Inflammatory macrophage treated with lipopolysaccharide for 4 hours (primary cell): Measurements from ENCODE around the gene ANXA11.

Experiments
- DNase-seq: peaks from one replicate; pipeline ENCODE4 v3.0.0-alpha.2; 2020

The ANXA11 gene

DNA sequence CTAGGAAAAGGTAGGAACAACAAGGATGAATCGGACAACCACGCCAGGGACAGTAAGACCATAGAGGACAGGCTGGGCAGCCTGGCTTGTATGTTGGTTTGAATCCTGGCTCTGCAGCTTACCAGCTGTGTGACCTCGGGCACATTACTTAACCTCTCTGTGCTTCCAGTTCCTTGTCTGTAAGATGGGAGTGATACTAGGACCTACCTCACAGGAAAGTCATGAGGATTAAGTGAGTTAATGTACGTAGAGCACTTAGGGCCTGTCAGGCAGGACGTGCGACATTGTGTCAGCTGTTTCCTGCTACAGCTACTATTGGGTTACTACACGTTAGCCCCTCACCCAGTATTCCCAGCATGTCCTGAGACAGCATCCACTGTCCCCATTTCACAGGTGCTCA, 40.7 kb downstream of the ANXA11 start:
- no peak for DNase-seq

DNA sequence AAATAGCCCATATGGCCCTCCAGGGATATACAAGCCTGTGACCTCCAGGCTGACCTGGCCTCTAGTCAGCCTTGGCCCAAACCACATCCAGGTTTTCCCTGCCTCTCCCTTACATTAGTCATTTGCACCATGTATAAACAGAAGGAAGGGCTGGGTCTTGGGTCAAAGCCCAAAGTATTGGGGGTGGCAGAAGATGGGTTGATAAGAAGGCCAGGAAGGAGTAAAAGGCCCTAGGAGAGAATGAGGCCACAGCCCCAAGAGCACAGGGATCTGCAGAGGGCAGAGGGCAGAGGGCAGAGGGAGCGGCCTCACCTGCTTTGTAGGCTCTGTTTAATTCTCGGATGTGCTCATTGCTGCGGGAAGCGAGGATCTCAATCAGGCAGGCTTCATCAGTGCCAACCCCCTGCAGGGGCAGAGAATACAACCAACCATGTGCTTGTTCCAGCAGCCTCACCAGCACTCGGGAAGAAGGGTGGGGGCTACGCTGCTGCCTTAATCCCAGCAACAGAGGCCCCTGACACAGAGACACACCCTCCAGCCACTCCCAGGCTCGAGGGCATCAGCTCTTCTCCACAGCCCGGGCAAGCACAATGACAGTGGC, 41.5 kb downstream of the ANXA11 start:
- DNase-seq, result no peak

DNA sequence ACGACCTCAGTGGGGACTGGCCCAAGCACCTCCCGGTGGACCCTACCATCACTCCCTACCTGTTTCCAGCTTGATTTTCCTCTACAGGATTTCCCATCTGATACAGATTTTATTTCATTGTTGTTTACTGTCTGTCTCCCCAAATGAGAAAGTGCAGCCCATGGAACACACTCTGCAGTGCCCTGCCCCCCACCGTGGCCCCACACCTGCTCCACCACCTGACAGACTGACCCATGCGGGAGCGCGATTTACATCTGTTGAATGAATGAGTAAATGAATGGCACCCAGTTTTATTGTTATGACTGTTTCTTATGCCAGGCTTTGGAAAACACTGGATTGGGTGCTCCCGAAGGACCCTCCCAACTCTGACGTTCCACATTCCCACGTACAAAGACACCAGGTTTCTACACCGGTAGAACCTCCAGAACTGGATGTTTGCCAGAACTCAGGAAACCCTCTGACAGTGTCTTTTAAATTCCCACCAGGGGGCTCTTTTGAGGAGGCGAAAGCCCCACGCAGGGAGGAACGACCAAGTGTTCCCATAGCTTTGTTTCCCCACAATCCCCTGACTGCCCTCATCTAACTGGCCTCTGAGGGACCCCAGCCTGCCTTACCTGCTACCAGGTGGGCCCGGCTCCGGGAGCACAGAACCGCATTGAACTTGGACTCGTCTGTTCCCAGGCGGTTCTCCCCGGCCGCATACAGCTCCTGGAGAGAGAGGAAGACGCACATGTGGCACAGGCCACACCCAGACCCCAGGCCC, 43.8 kb downstream of the ANXA11 start:
- peak; percentile 21 for DNase-seq

DNA sequence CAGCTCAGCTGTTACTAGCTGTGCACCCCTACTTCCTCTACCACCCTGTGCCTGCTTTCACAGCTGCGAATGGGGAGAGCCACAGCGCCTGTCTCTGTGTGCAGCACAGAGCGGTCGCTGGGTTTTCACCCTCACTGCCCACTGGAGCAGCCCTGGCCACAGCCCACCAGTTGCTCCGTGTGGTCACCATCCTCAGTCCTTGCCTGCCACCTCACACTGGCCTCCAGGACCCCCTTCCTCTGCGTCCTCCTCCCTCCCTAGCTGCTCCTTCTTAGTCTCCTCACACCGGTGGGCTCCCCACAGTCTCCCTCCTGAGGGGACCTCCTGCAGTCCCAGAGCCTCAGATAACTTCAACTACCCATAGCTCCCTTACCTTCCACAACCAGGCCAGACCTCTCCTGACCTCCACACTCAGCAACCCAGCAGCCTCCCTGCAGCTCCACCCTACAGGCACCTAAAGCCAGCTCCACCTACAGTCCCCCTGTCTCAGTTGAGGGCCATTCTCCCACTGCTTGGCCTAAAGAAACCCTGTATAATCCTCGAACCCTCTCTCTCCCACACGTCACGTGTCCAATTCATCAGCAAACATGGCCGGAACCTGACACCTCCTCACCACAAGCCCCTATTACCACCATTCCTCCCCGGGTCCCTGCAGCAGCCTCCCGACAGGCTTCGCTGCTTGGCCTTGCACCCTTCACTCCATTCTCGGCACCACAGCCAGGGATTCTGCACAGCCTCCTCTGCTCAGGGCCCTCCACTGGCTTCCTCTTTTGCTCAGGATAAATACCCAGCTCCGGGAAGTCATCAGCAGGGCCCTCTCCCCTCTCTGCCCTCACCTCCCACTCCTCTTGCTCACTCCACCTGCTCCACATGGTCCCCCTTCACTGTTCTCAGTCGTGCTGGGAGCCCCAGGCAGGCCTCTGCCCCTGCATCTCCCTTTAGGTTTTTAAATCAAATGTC, 44.7 kb downstream of the ANXA11 start:
- DNase-seq, result no peak

DNA sequence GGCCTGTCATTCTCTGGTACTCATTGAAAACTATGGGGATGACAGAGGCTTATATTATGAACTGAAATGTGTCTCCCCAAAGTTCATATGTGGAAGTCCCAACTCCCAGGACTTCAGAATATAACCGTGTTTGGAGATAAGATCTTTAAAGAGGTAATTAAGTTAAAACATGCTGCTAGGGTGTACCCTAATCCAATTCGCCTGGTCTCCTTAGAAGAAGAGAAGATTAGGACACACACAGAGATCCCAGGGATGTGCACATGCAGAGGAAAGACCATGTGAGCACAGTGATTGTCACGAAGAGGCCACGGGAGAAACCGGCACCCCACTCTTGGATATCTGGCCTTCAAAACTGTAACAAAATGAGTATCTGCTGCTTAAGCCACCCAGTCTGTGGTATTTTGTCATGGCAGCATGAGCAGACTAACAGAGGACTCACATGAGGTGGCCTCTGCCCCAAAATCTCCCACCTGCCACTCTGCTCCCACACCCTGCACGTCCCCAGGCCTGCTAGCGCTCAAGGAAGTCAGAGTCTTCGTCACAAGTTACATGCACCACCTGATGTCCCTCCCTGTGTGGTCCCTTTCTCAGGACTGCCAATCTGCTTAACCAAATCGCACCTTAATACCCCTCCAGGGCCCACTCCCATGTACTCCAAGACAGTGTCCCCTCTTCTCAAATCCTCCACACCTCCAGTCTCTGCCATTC, 46.0 kb downstream of the ANXA11 start:
- DNase-seq, result no peak

DNA sequence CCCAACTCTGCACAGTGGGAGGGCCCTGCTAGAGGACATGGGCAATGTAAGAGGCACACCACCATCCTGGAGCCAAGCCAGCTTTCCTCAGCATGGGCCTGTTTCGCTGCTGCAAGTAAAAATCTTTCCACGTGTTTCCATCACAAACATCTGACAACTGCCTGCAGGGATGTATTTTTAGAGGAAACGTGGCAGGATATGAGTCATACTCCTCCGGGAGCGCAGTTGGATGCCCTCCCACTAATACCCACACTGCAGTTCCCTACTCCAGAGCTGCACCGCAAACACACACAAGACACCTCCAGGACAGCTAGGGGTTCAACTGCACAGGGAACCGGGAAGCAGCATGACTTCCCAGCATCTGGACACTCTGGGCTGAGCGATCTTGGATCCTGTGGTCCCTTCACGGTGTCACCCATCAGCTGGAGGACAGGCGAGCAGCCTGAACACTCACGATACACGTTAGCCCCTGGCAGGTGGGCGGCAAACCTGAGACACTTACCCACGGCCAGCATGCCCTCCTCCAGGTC, 46.7 kb downstream of the ANXA11 start:
- peak; percentile 77 for DNase-seq

DNA sequence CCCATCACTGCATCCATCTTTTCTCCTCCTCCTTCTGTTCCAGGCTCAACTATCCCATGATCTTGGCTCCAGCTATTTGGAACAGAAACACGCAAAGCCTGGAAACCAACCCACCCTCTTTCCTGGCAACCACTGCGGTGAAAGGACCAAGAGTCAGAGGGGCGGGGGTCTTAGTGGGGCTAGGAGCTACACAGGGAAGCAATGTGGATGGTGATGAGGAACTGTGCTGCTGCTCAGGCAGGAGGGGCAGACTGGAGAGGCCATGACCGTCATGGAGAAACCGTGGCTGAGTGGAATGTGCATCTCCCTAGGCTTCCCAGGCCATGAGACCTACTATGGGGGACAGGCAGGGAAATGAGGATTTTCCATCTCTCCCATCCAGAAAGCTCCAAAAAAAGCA, 47.2 kb downstream of the ANXA11 start:
- no peak for DNase-seq

DNA sequence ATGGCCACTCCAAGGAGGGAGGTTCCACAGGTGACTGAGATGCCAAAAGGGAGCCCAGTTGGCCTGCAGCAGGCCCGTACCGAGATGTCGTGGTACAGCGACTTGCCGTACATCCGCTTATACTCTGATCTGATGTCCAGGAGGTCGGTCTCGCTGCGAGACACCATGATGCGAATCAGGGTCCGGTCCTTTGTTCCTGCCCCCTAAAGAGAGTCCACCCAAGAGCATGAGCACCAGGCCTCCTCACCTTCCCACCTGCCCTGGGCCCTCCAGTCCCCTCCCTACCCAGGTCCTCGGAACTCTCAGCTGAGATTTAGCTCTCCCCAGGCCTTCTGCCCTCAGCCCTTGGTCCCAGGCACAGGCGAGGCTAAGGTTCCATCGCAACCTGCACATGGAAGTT, 47.8 kb downstream of the ANXA11 start:
- DNase-seq, result no peak

DNA sequence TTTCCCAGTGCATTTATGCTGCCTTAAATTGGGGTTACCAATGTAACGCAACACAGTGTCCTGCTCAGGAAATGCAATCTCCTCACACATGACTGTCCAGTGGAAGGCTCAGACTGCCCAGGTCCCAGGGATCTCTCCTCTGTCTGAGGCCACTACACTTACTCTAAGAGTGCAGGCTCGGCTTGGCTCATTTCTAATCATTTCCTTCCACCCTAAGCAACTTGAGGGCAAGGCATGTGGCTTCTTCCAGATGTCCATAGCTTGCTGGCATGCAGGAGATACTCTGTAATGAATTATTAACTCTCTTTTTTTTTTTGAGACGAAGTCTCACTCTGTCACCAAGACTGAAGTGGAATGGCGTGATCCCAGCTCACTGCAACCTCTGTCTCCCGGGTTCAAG, 49.1 kb downstream of the ANXA11 start:
- DNase-seq, result no peak

DNA sequence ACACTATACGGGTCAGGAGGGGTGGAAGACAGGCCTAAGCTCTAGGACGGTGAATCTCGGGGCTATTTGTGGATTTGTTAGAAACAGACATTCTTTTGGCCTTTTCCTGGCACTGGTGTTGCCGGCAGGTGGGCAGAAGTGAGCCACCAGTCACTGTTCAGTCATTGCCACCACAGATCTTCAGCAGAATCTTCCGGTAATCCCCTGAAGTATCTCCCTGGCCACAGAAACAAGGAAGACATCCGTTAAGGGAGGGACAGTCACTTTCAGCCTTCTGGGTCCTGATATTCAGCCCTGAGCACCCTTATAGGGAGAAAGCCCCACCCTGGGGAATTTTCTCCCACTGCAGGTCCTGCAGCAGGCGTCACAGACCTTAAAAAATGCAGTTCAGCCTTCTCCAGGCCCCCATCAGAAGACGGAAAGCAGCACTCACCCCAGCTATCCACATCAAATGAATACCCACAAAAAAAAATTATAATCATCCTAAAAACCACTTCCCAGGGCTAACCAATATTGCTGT, 49.6 kb downstream of the ANXA11 start:
- no peak for DNase-seq

DNA sequence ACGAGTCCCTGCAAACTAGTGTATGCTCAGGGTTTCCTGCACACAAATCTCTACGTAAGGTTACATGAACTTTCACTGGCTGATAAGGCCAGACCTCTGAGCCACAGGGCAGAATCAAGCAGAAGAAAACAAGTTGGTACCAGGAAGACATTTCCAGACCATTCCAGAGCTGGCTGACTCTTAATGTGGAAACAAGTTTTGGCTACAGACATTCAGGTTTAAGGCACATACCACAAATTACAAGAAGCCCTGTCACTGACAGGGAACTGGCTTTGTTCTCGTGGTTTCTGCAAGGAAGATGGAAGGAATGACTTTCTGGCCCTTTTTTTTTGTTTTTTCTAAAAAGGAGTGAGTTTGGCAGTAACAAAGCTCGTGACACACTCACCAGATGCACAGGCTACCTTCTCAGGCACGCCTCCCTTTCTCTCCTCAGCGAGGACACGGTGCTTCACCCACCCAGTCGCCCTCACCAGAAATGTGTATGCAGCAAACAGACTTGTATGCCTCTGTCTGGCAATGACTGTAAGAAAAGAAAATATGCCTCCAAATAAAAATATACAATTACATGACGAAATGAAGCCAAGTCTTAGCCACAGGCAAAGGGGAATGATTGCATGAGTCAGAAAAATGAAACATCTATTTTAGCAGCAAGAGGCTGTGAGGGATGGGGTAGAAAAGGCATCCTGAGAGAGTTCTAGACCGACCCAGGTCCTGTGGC, 50.2 kb downstream of the ANXA11 start:
- no peak for DNase-seq

DNA sequence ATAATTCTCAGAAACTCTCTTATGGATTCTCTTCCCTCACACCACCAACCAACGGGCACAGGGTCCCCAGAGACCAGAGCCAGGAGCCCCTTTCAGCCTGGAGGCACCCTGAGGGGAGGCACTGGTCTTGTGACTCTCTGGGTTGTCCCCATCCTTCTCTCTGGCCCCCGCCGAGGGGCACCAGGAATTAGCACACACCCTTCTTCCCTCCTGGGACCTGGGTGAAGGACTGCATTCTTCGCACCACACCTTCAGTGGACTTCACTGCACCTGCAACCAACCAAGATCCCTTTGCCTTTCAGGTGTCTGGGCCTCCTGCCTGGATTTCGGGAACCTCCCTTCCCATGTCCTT, 50.7 kb downstream of the ANXA11 start:
- no peak for DNase-seq

DNA sequence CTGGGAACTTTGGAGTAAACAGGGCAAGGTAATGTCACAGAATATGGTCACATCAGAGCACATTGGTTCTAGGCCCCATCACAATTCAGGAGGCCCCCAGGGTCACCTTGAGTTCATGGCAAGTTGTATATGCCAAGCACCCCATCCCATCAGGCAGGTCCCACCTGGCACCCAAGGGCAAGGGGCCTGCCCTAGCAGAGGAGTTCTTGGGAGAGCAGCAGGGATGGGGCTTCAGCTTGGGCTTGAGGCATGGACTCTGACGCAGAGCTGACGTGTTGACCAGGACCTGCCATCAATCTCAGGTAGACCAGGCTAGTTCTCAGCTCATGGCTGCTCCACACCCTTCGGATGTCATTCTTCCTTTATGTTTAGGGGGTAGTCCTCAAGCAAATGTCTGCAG, 51.9 kb downstream of the ANXA11 start:
- no peak for DNase-seq

DNA sequence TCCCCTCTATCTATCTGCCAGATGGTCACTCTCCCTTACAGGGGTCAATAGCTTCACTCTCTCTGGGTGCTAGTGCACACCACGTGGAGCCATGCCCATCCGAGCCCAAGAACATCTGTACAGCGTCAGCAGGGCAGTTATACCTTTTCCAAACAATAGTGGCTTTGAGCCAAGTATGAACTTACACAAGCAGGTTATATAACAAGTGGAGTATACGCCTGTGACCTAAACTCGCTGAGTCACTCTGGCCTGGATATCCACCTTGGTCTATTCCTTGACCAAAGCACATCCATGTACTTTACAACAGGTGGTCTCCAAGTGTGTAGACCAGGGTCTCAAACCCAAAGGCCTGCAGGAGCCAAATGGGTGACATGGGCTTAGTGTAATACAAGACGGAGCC, 52.5 kb downstream of the ANXA11 start:
- no peak for DNase-seq

DNA sequence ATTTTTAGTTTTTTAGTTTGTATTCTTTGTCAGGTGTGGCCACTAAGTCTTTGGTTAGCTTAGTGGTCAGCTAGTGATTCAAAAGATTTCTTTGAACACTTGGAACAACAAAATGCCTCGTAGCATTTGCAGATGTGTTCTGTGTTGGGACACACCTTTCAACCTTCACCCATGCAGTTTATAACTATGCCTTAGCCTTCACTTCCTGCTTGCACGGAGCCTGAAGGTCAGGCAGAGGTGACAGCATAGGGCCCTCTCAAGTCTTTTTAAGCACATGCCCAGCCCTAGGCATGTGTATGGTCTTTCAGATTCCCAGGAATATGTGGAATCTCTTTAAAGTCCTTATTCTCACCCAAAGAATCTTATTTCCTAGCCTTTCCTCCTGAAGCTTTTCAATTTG, 55.2 kb downstream of the ANXA11 start:
- no peak for DNase-seq

DNA sequence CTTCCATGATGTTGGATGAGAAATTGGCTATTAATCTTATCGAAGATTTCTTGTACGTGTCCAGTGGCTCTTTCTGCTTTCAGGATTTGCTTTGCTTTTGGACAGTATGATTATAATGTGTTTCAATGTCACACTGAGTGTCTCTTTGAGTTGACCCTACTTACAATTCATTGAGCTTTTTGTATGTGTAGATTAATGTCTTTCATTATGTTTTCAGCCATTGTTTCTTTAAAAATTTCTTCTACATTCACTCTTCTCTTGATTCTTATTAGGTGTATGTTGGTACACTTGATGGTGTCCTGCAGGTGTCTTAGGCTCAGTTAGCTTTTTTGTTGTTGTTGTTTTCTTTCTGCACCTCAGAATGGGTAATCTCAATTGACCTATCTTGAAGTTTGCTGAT, 56.2 kb downstream of the ANXA11 start:
- DNase-seq, result no peak

DNA sequence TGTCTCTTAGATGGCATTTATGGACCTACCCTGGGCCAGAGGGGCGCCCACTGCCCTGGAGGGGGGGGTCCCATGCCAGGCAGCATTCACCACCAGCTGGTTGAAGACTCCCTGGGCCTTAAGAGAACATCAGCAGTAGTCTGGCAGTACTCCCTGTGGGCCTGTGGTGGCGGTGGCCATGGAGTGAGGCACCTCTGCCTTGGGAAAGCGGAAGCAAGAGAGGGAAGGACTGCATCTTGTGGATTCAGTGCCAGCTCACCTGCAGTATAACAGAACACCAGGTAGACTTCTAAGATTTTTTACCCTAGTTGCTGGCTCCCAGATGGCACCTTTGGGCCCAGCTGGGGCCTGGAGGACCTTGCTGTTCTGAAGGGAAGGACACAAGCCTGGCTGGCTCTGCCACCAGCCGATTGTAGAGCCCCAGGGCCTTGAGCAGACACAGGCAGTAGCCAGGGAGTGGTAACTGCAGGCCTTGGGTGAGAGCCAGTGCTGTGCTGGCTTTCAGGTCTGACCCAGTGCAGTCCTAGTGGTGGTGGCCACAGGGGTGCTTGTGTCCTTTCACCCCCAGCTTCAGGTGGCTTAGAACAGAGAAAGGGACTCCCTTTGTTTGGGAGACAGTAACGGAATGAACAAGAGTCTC, 57.1 kb downstream of the ANXA11 start:
- no peak for DNase-seq

DNA sequence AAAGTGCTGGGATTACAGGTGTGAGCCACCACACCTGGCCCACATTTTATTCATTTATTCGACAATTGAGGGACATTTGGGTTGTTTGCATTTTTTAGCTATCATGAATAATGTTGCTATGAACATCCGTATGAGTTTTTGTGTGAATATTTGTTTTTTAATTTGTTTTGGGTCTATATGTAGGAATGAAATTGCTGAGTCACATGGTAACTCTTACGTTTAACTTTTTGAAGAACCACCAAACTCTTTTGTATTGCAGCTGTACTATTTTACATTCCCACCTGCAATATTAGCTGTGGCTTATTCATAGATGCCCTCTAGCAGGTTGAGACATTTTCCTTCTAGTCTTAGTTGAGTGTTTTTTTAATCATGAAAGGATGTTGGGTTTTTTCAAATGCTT, 58.4 kb downstream of the ANXA11 start:
- DNase-seq, result no peak

DNA sequence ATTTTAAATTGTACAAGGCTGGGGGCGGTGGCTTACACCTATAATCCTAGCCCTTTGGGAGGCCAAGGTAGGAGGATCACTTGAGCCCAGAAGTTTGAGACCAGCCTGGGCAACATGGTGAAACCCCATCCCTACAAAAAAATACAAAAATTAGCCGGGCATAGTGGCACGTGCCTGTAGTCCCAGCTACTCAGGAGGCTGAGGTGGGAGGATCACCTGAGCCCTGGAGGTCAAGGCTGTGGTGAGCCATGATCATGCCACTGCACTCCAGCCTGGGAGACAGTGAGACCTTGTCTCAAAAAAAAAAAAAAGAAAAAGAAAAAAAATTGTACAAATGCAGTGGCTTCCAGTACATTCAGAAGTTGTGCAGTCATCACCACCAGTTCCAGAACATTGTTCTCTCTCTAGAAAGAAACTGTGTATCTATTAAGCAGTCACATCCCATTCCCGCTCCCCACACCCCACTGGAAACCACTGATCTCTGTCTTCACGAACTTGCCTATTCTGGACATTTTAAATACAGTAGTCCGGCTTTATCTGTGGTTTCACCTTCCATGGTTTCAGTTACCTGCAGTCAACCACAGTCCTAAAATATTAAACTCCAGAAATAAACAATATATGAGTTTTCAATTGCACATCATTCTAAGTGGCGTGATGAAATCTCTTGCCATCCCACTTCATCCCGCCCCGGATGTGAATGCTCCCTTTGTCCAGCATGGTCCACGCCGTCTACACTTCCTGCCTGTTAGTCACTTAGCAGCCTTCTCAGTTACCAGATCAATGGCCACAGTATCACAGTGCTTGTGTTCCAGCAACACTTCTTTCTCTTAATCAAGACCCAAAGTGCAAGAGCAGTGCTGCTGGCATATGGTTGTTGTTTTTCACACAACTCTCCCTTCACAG, 59.7 kb downstream of the ANXA11 start:
- peak; percentile 36 for DNase-seq

DNA sequence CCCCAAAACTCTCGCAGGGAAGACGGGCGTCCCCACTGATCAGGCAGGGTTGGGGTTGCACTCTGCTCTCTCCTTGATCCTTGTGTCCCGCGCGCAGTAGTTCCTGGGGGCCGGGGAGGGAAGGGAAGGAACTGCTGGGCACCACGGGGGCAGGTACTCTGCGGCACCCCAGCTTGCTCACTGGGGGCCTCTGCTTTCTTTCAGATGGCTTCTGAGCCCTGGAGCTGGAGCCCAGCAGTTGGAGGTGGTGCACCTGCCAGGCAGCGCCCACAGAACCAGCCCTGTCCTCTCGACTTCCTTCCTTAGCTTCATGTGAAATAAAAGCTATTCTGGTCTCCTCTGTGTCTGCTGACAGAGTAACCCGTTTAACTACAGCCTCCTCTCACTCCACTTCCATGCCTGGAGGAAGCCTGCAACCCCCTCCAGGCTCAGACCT, 60.6 kb downstream of the ANXA11 start:
- no peak for DNase-seq
